ENCODE results near the gene NNAT.

DNA sequence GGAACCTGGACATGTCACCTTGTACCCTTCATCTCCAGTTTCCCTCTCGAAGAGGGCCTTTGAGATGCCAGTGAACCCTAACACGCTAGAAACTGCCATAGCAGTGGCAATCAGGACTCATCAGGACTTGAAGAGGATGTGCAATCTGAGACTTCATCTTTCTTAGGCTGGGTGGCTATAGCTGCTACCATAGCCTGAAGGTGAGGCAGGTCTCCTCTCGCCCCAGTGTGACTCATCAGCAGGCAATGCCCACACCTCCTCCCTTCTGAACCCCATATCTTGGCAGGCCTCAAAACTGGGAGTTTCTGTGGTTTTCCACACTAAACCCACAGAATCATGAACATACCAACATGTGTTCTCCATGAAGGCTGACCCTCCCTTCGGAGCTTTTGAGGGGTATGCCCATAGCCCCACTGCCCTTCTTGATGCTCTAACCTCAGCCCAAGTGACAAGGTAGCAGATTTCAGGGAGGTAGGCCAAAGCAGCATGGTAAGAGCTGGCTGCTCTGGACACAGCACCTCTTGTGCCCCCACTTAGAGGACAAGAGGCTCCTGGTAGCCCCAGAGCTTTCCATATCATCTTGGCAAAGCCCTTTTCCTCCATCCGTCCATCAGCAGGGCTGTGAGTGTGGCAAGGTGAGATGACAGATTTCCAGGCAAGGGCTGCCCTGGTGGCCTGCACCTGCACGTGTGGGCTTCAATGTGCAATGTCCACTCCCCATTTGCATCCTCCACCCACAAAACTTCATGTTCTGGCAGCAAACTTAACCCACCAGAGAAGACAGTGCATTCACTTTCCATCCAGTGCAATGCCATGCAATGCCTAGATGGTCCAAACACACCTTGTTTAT, 4.0 kb downstream of the NNAT start:
- no peak for TF ChIP-seq POLR2A (IDR thresholded peaks at IDR 0.05)
- TF ChIP-seq, protein P1, sequence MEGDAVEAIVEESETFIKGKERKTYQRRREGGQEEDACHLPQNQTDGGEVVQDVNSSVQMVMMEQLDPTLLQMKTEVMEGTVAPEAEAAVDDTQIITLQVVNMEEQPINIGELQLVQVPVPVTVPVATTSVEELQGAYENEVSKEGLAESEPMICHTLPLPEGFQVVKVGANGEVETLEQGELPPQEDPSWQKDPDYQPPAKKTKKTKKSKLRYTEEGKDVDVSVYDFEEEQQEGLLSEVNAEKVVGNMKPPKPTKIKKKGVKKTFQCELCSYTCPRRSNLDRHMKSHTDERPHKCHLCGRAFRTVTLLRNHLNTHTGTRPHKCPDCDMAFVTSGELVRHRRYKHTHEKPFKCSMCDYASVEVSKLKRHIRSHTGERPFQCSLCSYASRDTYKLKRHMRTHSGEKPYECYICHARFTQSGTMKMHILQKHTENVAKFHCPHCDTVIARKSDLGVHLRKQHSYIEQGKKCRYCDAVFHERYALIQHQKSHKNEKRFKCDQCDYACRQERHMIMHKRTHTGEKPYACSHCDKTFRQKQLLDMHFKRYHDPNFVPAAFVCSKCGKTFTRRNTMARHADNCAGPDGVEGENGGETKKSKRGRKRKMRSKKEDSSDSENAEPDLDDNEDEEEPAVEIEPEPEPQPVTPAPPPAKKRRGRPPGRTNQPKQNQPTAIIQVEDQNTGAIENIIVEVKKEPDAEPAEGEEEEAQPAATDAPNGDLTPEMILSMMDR (IDR thresholded peaks at IDR 0.05 in 8 of 11, conservative IDR thresholded peaks at IDR 0.05 in 3 of 11): no peak

Measured in spleen (tissue), 7 donors.